LNCaP clone FGC (cell line): ENCODE results near the gene MANSC1.
"Not testable (repeated sequence)": the region's sequence is repeated elsewhere in the genome, so short reads cannot be mapped to it uniquely, and the experiment has no call there.

Experiments
- DNase-seq: peaks from one replicate; pipeline ENCODE4 v3.0.0-alpha.2; 2011; ENCODE audit warnings: low read depth
- H3K4me3 ChIP-seq: 2 replicates; pipeline ENCODE4 v1.5.1; 2011; ENCODE audit warnings: mild to moderate bottlenecking, low read depth, low read length, control low read depth
- CTCF ChIP-seq: IDR thresholded peaks from 2 replicates; pipeline ENCODE4 v1.5.1; 2012; ENCODE audit warnings: mild to moderate bottlenecking; ENCODE audit not compliant: control insufficient read depth, insufficient read depth; ENCODE audit errors: extremely low read depth

Gene MANSC1

DNA sequence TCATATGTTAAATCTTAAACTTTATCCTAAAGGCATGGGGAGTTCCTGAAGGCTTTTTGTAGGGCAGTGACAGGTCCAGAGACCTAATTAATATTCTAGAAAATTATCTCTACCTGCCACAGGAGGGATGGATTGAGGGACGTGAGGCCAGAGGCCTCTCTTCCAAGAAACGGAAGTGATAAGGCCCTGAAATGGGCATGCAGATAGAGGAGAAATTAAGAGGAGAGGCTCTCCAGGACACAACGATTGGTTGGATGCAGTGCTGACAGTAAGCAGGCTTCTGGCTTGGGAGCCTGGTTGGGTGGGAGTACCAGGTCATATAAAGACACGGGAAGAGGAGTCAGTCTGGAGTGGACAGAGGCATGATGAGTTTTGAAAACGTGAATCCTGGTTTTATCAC is 3.8 kb upstream of the MANSC1 start:
- no peak for TF ChIP-seq CTCF
- DNase-seq: no peak
- H3K4me3 ChIP-seq: no peak overlapping the region

- no peak for TF ChIP-seq CTCF
- H3K4me3 ChIP-seq: no peak overlapping the region
Measured at GRCh38 chr12:12353276-12353675, 3.2 kb upstream of the MANSC1 start.

GRCh38 chr12:12351468-12352185 is 1.6 kb upstream of the MANSC1 start:
- H3K4me3 ChIP-seq, DNase-seq: not testable (repeated sequence)

More at GRCh38 chr12:12353276-12353675, 3.2 kb upstream of the MANSC1 start:
- DNase-seq: no peak

- no peak for TF ChIP-seq CTCF
- no peak for DNase-seq
Measured at GRCh38 chr12:12350868-12351463, 924 bp upstream of the MANSC1 start.

DNA sequence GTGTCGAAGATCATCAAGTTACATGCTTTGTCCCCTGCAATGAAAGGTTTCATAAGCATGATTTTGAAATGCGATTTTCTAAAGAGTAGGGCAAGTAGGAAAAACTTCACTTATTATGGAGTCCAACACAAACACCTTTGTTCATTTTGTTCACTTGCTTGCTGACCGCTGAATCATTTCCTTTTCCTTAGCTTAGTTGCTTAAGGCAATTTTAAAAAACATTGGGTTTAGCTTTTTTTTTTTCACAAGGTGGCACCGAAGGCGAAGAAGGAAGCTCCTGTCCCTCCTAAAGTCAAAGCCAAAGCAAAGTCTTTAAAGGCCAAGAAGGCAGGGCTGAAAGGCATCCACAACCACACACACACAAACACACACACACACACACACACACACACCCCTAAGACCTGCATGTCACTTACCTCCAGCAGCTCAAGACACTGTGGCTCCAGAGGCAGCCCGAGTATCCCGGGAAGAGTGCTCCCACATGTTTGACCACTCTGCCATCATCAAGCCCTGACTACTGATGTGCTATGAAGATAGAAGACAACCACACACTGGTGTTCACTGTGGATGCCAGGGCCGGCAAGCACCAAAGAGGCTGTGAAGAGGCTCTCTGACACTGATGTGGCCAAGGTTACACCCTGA is 11.4 kb downstream of the MANSC1 start:
- H3K4me3 ChIP-seq: no peak overlapping the region
- DNase-seq: no peak
- TF ChIP-seq CTCF: no peak

More at GRCh38 chr12:12350868-12351463, 924 bp upstream of the MANSC1 start:
- H3K4me3 ChIP-seq: no peak overlapping the region; the same call in 1 of the 2 replicates

GRCh38 chr12:12336511-12336910 is 13.5 kb downstream of the MANSC1 start:
- TF ChIP-seq CTCF: no peak
- H3K4me3 ChIP-seq: no peak overlapping the region
- DNase-seq: no peak

DNA sequence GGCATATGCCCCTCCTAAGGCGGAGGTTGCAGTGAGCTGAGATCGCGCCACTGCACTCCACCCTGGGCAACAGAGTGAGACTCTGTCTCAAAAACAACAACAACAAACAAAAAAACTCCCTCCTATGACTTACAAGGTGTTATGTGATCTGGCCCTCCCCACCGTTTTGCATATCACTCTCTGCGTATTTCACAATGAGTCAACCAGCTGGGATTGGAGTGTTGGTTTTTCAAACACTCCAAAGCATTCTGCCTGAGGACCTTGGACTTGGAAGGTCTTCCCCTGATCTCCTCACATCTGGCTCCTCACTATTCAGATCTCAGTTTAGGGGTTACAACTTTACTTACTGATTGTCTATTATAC is 14.0 kb downstream of the MANSC1 start:
- no peak for DNase-seq
- TF ChIP-seq CTCF: no peak

More for the DNA sequence above, 14.0 kb downstream of the MANSC1 start:
- no peak overlapping the region for H3K4me3 ChIP-seq
